C1 segment of cervical spinal cord (tissue), 14 donors: ENCODE measurements around the gene HSD17B12.

Experiments used
- DNase-seq, 14 donors: peaks; one replicate each; lab custom pipeline; 2025; lab: John Stamatoyannopoulos, UW

HSD17B12 gene

GRCh38 chr11:43797866-43798265, 117.3 kb downstream of the HSD17B12 start:
- no peak for DNase-seq

GRCh38 chr11:43802509-43802908, 122.0 kb downstream of the HSD17B12 start:
- no peak for DNase-seq

GRCh38 chr11:43803766-43804165, 123.2 kb downstream of the HSD17B12 start:
- no peak for DNase-seq

GRCh38 chr11:43806976-43807375, 126.4 kb downstream of the HSD17B12 start:
- no peak for DNase-seq

- DNase-seq: peak in 1 of 14 donors; percentile 6
Observed at GRCh38 chr11:43810929-43811596, 130.5 kb downstream of the HSD17B12 start.

GRCh38 chr11:43812471-43812870, 131.9 kb downstream of the HSD17B12 start:
- DNase-seq: no peak

GRCh38 chr11:43818220-43818619, 137.7 kb downstream of the HSD17B12 start:
- no peak for DNase-seq

GRCh38 chr11:43819926-43820325, 139.4 kb downstream of the HSD17B12 start:
- no peak for DNase-seq

- DNase-seq: no peak
Observed at GRCh38 chr11:43823316-43823715, 142.8 kb downstream of the HSD17B12 start.

GRCh38 chr11:43823851-43824250, 143.3 kb downstream of the HSD17B12 start:
- DNase-seq: no peak

- DNase-seq: peak in 1 of 14 donors; percentile 27
Observed at GRCh38 chr11:43825217-43825816, 144.8 kb downstream of the HSD17B12 start.

- peak in 3 of 14 donors; percentile 9 to 76 (median 38) for DNase-seq
Observed at GRCh38 chr11:43830928-43831440, 150.4 kb downstream of the HSD17B12 start.

- peak in 1 of 14 donors; percentile 24 for DNase-seq
Observed at GRCh38 chr11:43832536-43832935, 152.0 kb downstream of the HSD17B12 start.

GRCh38 chr11:43833657-43834073, 153.1 kb downstream of the HSD17B12 start:
- peak in 1 of 14 donors; percentile 84 for DNase-seq

GRCh38 chr11:43834286-43834685, 153.7 kb downstream of the HSD17B12 start:
- peak in 1 of 14 donors; percentile 69 for DNase-seq

GRCh38 chr11:43835104-43835503, 154.6 kb downstream of the HSD17B12 start:
- peak in 2 of 14 donors; percentile 6 to 84 for DNase-seq

GRCh38 chr11:43837879-43838278, 157.3 kb downstream of the HSD17B12 start:
- no peak for DNase-seq

- no peak for DNase-seq
Observed at GRCh38 chr11:43842021-43842420, 161.5 kb downstream of the HSD17B12 start.

GRCh38 chr11:43845816-43846215, 165.3 kb downstream of the HSD17B12 start:
- no peak for DNase-seq

- peak in 5 of 14 donors; percentile 2 to 34 (median 9) for DNase-seq
Observed at GRCh38 chr11:43852057-43852636, 171.6 kb downstream of the HSD17B12 start.

- no peak for DNase-seq
Observed at GRCh38 chr11:43853781-43854180, 173.2 kb downstream of the HSD17B12 start.

GRCh38 chr11:43856993-43857392, 176.5 kb downstream of the HSD17B12 start:
- DNase-seq: no peak

- no peak for DNase-seq
Observed at GRCh38 chr11:43861141-43861540, 180.6 kb downstream of the HSD17B12 start.
